ENCODE results near the gene ZER1. TPM values are rescaled to one million over a fixed set of nuclear protein-coding genes. Genes with fewer than 3 reads are reported as not detected.

The ZER1 gene
- total and polyA plus RNA-seq, 7 donors, result 15.2 to 67.2 (median 54.8) TPM

- Histone ChIP-seq H3K36me3 (ENCODE audit: insufficient read depth in 1 of 2, low read depth in 1 of 2) (peaks cover 0 to 4% of the 10 kb centered on the region in 2 donors), H3K27me3 (ENCODE audit: insufficient read depth in 3 of 3, low read length in 2 of 3) (no peaks in the 10 kb centered on the region), H3K9me3 (no peaks in the 10 kb centered on the region), H3K4me3 (no peak overlapping the region), H3K4me1 (no peaks in the 10 kb centered on the region), H3K27ac (no peak overlapping the region)
- no peak for ATAC-seq
- peak in 1 of 2 donors; percentile 20 for DNase-seq
- 82 to 89% (median 89%) methylated on average over 8 of the region's 8 CpGs for WGBS, 3 donors
- intact Hi-C loops (cut with DNase I), result no loop called here
- TF ChIP-seq, protein P1, sequence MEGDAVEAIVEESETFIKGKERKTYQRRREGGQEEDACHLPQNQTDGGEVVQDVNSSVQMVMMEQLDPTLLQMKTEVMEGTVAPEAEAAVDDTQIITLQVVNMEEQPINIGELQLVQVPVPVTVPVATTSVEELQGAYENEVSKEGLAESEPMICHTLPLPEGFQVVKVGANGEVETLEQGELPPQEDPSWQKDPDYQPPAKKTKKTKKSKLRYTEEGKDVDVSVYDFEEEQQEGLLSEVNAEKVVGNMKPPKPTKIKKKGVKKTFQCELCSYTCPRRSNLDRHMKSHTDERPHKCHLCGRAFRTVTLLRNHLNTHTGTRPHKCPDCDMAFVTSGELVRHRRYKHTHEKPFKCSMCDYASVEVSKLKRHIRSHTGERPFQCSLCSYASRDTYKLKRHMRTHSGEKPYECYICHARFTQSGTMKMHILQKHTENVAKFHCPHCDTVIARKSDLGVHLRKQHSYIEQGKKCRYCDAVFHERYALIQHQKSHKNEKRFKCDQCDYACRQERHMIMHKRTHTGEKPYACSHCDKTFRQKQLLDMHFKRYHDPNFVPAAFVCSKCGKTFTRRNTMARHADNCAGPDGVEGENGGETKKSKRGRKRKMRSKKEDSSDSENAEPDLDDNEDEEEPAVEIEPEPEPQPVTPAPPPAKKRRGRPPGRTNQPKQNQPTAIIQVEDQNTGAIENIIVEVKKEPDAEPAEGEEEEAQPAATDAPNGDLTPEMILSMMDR (IDR thresholded peaks at IDR 0.05), result no peak
Measured at GRCh38 chr9:128718047-128718446, 53.7 kb downstream of the ZER1 start.

- no peaks in the 10 kb centered on the region for H3K9me3 ChIP-seq
- H3K4me1 ChIP-seq, result no peaks in the 10 kb centered on the region
- WGBS, 3 donors, result 87 to 97% (median 90%) methylated on average over 7 of the region's 7 CpGs
- ATAC-seq (no peak), DNase-seq (peak in 1 of 2 donors; percentile 38)
- H3K27me3 ChIP-seq (ENCODE audit: insufficient read depth in 3 of 3, low read length in 2 of 3), result no peaks in the 10 kb centered on the region
- H3K27ac ChIP-seq, result no peak overlapping the region
- TF ChIP-seq, protein P1 (IDR thresholded peaks at IDR 0.05), result no peak
- intact Hi-C loops (cut with DNase I), result no loop called here
- no peak overlapping the region for H3K4me3 ChIP-seq
- H3K36me3 ChIP-seq (ENCODE audit: insufficient read depth in 1 of 2, low read depth in 1 of 2), result peaks cover 0 to 3% of the 10 kb centered on the region in 2 donors
Measured at GRCh38 chr9:128716581-128717254, 55.0 kb downstream of the ZER1 start.

DNA sequence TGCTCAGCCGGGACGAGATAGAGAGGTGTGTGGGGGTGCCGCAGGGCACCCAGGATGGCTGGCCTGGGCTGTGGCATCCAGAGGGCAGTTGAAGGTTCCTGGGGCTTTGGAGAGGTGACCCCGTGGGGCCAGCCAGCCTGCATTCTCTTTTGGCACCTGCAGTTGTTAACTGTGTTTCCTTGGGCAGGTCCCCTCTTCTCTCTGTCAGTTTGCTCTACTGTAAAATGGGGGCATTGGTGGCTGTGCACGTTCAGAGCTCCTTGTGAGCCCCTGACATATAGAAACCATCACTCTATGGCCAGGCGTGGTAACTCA, 56.3 kb downstream of the ZER1 start:
- TF ChIP-seq, protein P1 (IDR thresholded peaks at IDR 0.05), result no peak
- Histone ChIP-seq H3K4me3 (no peak overlapping the region), H3K27ac (no peak overlapping the region), H3K4me1 (no peaks in the 10 kb centered on the region), H3K9me3 (no peaks in the 10 kb centered on the region), H3K36me3 (ENCODE audit: insufficient read depth in 1 of 2, low read depth in 1 of 2) (no peaks in the 10 kb centered on the region), H3K27me3 (ENCODE audit: insufficient read depth in 3 of 3, low read length in 2 of 3) (no peaks in the 10 kb centered on the region)
- peak; percentile 1 to 9 for DNase-seq
- 84 to 90% (median 88%) methylated on average over 6 of the region's 6 CpGs for WGBS, 3 donors
- ATAC-seq, result no peak
- intact Hi-C loops (cut with DNase I), result no loop called here

- intact Hi-C loops (cut with DNase I), result no loop called here
- 87 to 94% (median 89%) methylated on average over 23 to 24 of the region's 24 CpGs for WGBS, 3 donors
- H3K36me3 ChIP-seq (ENCODE audit: insufficient read depth in 1 of 2, low read depth in 1 of 2), result no peaks in the 10 kb centered on the region
Measured at GRCh38 chr9:128714586-128715435, 56.9 kb downstream of the ZER1 start.

More at GRCh38 chr9:128714586-128715435, 56.9 kb downstream of the ZER1 start:
- Histone ChIP-seq H3K27ac (no peak overlapping the region), H3K4me1 (no peaks in the 10 kb centered on the region), H3K9me3 (no peaks in the 10 kb centered on the region), H3K4me3 (no peak overlapping the region), H3K27me3 (ENCODE audit: insufficient read depth in 3 of 3, low read length in 2 of 3) (no peaks in the 10 kb centered on the region)
- ATAC-seq, result no peak
- DNase-seq, result peak; percentile 2 to 38
- TF ChIP-seq, protein P1 (IDR thresholded peaks at IDR 0.05), result no peak
